Measurements from ENCODE around the gene RAD9B.

GRCh38 chr12:110550981-110551380 is 48.9 kb downstream of the RAD9B start:
- TF ChIP-seq CTCF (conservative IDR thresholded peaks at IDR 0.05; ENCODE audit: low read depth, low read length), result no peak
- no peak for TF ChIP-seq EZH2phosphoT487 (IDR thresholded peaks at IDR 0.05; ENCODE audit: borderline replicate concordance, low read length)
